IgD-negative memory B cell (primary cell): ENCODE results near the gene MALRD1. TPM values are rescaled to one million over a fixed set of nuclear protein-coding genes. Genes with fewer than 3 reads are reported as not detected.
"Not testable (repeated sequence)": the region's sequence is repeated elsewhere in the genome, so short reads cannot be mapped to it uniquely, and the experiment has no call there.

ENCODE experiments used
- H3K27ac Mint-ChIP-seq, 3 donors: one replicate each; pipeline ENCODE4 v1.8.0; 2020 to 2022; ENCODE audit warnings: mild to moderate bottlenecking in 3 of 3, mixed read lengths in 3 of 3, moderate library complexity in 1 of 3
- H3K27me3 Mint-ChIP-seq: one replicate; pipeline ENCODE4 v1.8.0; 2021; ENCODE audit warnings: mixed read lengths
- H3K36me3 Mint-ChIP-seq: one replicate; pipeline ENCODE4 v1.8.0; 2020; ENCODE audit warnings: mild to moderate bottlenecking, mixed read lengths
- H3K4me1 Mint-ChIP-seq, 3 donors: one replicate each; pipeline ENCODE4 v1.8.0; 2020 to 2022; ENCODE audit warnings: mixed read lengths in 3 of 3, mild to moderate bottlenecking in 1 of 3
- H3K4me3 Mint-ChIP-seq, 4 donors: one replicate each; pipeline ENCODE4 v1.8.0; 2020 to 2022; ENCODE audit warnings: mild to moderate bottlenecking in 4 of 4, mixed read lengths in 4 of 4, moderate library complexity in 3 of 4
- H3K9me3 Mint-ChIP-seq, 3 donors: one replicate each; pipeline ENCODE4 v1.8.0; 2020 to 2021; ENCODE audit warnings: mixed read lengths in 3 of 3, mild to moderate bottlenecking in 1 of 3
- polyA plus RNA-seq: library from polyadenylated mRNA; unstranded; fragments of 300-500 nt; fragmentation: Illumina TruSeq; gene quantifications from one replicate; pipeline ENCODE4 v1.2.3, GENCODE V29; 2021

MALRD1 gene
- polyA plus RNA-seq, 1 donor from 2014 or later, result not detected

- Mint-ChIP-seq H3K27ac (no peak overlapping the region), H3K27me3 (no peaks in the 10 kb centered on the region), H3K4me1 (no peaks in the 10 kb centered on the region), H3K4me3 (no peak overlapping the region), H3K9me3 (peaks cover 1 to 9% (median 7%) of the 10 kb centered on the region in 3 donors), H3K36me3 (peaks cover 1% of the 10 kb centered on the region)
Observed at GRCh38 chr10:19497026-19497425, 448.4 kb downstream of the MALRD1 start.

- peaks cover 1% of the 10 kb centered on the region for H3K36me3 Mint-ChIP-seq
- H3K27me3 Mint-ChIP-seq, result no peaks in the 10 kb centered on the region
- no peak overlapping the region for H3K27ac Mint-ChIP-seq
- H3K4me3 Mint-ChIP-seq, result no peak overlapping the region
- H3K9me3 Mint-ChIP-seq, result peaks cover 1 to 7% (median 6%) of the 10 kb centered on the region in 3 donors
- no peaks in the 10 kb centered on the region for H3K4me1 Mint-ChIP-seq
Observed at GRCh38 chr10:19498393-19499290, 450.0 kb downstream of the MALRD1 start.

- Mint-ChIP-seq H3K27me3 (no peaks in the 10 kb centered on the region), H3K27ac (no peak overlapping the region), H3K4me3 (no peak overlapping the region), H3K9me3 (peaks cover 0 to 8% (median 6%) of the 10 kb centered on the region in 3 donors), H3K36me3 (no peaks in the 10 kb centered on the region), H3K4me1 (no peaks in the 10 kb centered on the region)
Observed at GRCh38 chr10:19499291-19499770, 450.7 kb downstream of the MALRD1 start.

- Mint-ChIP-seq H3K4me3 (no peak overlapping the region), H3K4me1 (no peaks in the 10 kb centered on the region), H3K9me3 (peaks cover 0 to 7% (median 7%) of the 10 kb centered on the region in 3 donors), H3K36me3 (no peaks in the 10 kb centered on the region), H3K27me3 (no peaks in the 10 kb centered on the region), H3K27ac (no peak overlapping the region)
Observed at GRCh38 chr10:19500959-19501358, 452.4 kb downstream of the MALRD1 start.

- H3K4me1 Mint-ChIP-seq, result no peaks in the 10 kb centered on the region
- H3K27ac Mint-ChIP-seq, result no peak overlapping the region
- no peaks in the 10 kb centered on the region for H3K27me3 Mint-ChIP-seq
- H3K36me3 Mint-ChIP-seq, result no peaks in the 10 kb centered on the region
- peaks cover 2 to 7% (median 4%) of the 10 kb centered on the region in 3 donors for H3K9me3 Mint-ChIP-seq
- no peak overlapping the region for H3K4me3 Mint-ChIP-seq
Observed at GRCh38 chr10:19505320-19506312, 457.0 kb downstream of the MALRD1 start.

GRCh38 chr10:19510005-19510732 lies 461.6 kb downstream of the MALRD1 start:
- not testable (repeated sequence) for H3K9me3 Mint-ChIP-seq, H3K27me3 Mint-ChIP-seq, H3K27ac Mint-ChIP-seq, H3K4me3 Mint-ChIP-seq, H3K36me3 Mint-ChIP-seq, H3K4me1 Mint-ChIP-seq

GRCh38 chr10:19518109-19518508 lies 469.5 kb downstream of the MALRD1 start:
- H3K4me1 Mint-ChIP-seq, result no peaks in the 10 kb centered on the region
- H3K27ac Mint-ChIP-seq, result no peak overlapping the region
- no peak overlapping the region for H3K4me3 Mint-ChIP-seq
- H3K9me3 Mint-ChIP-seq, result peaks cover 0 to 4% (median under 1%) of the 10 kb centered on the region in 3 donors
- no peaks in the 10 kb centered on the region for H3K36me3 Mint-ChIP-seq
- no peaks in the 10 kb centered on the region for H3K27me3 Mint-ChIP-seq

GRCh38 chr10:19518632-19519031 lies 470.0 kb downstream of the MALRD1 start:
- Mint-ChIP-seq H3K9me3 (peaks cover 0 to 4% (median 0%) of the 10 kb centered on the region in 3 donors), H3K4me3 (no peak overlapping the region), H3K27me3 (no peaks in the 10 kb centered on the region), H3K4me1 (no peaks in the 10 kb centered on the region), H3K36me3 (no peaks in the 10 kb centered on the region), H3K27ac (no peak overlapping the region)

GRCh38 chr10:19531324-19531723 lies 482.7 kb downstream of the MALRD1 start:
- Mint-ChIP-seq H3K4me1 (no peaks in the 10 kb centered on the region), H3K4me3 (no peak overlapping the region), H3K27ac (no peak overlapping the region), H3K9me3 (peaks cover 0 to 2% (median 0%) of the 10 kb centered on the region in 3 donors), H3K36me3 (no peaks in the 10 kb centered on the region), H3K27me3 (no peaks in the 10 kb centered on the region)

GRCh38 chr10:19532411-19532810 lies 483.8 kb downstream of the MALRD1 start:
- H3K4me3 Mint-ChIP-seq, result no peak overlapping the region
- H3K27ac Mint-ChIP-seq, result no peak overlapping the region
- no peaks in the 10 kb centered on the region for H3K36me3 Mint-ChIP-seq
- peaks cover 0 to 2% (median 0%) of the 10 kb centered on the region in 3 donors for H3K9me3 Mint-ChIP-seq
- H3K4me1 Mint-ChIP-seq, result peaks cover 0 to 2% (median 0%) of the 10 kb centered on the region in 3 donors
- no peaks in the 10 kb centered on the region for H3K27me3 Mint-ChIP-seq

- Mint-ChIP-seq H3K9me3 (peaks cover 0 to 6% (median 4%) of the 10 kb centered on the region in 3 donors), H3K4me1 (peaks cover 0 to 2% (median 2%) of the 10 kb centered on the region in 3 donors), H3K27ac (no peak overlapping the region), H3K36me3 (no peaks in the 10 kb centered on the region), H3K27me3 (no peaks in the 10 kb centered on the region), H3K4me3 (no peak overlapping the region)
Observed at GRCh38 chr10:19541299-19541698, 492.7 kb downstream of the MALRD1 start.

- no peaks in the 10 kb centered on the region for H3K27me3 Mint-ChIP-seq
- no peak overlapping the region for H3K27ac Mint-ChIP-seq
- H3K4me3 Mint-ChIP-seq, result no peak overlapping the region
- H3K4me1 Mint-ChIP-seq, result peaks cover 0 to 2% (median 0%) of the 10 kb centered on the region in 3 donors
- no peaks in the 10 kb centered on the region for H3K36me3 Mint-ChIP-seq
- peaks cover 0 to 6% (median 4%) of the 10 kb centered on the region in 3 donors for H3K9me3 Mint-ChIP-seq
Observed at GRCh38 chr10:19546224-19546623, 497.6 kb downstream of the MALRD1 start.

- Mint-ChIP-seq H3K36me3 (no peaks in the 10 kb centered on the region), H3K27me3 (no peaks in the 10 kb centered on the region), H3K9me3 (peaks cover 3 to 9% (median 4%) of the 10 kb centered on the region in 3 donors), H3K27ac (no peak overlapping the region), H3K4me3 (no peak overlapping the region), H3K4me1 (peaks cover 0 to 2% (median 0%) of the 10 kb centered on the region in 3 donors)
Observed at GRCh38 chr10:19549503-19549902, 500.9 kb downstream of the MALRD1 start.

GRCh38 chr10:19556666-19557065 lies 508.1 kb downstream of the MALRD1 start:
- peaks cover 0 to 14% (median 4%) of the 10 kb centered on the region in 3 donors for H3K9me3 Mint-ChIP-seq
- no peaks in the 10 kb centered on the region for H3K36me3 Mint-ChIP-seq
- no peak overlapping the region for H3K4me3 Mint-ChIP-seq
- H3K27ac Mint-ChIP-seq, result no peak overlapping the region
- H3K4me1 Mint-ChIP-seq, result no peaks in the 10 kb centered on the region
- H3K27me3 Mint-ChIP-seq, result no peaks in the 10 kb centered on the region
